Vagina (tissue), 2 donors: ENCODE results near the gene ASPDH.

Experiments used
- CTCF ChIP-seq, 3 experiments: fragments of 450-650 bp in 2 of 3; fragments of 200-600 bp in 1 of 3; sonication (generic) in 1 of 3; IDR thresholded peaks; one replicate each; pipeline ENCODE4 v1.5.1; 2017 to 2019; ENCODE audit warnings: antibody characterized with exemption in 3 of 3, mild to moderate bottlenecking in 2 of 3, moderate library complexity in 2 of 3
- POLR2A ChIP-seq, 2 donors: fragments of 450-650 bp; IDR thresholded peaks; one replicate each; pipeline ENCODE4 v1.6.1; 2017; ENCODE audit warnings: antibody characterized with exemption in 2 of 2, mild to moderate bottlenecking in 2 of 2, moderate library complexity in 2 of 2

- TF ChIP-seq POLR2A (IDR thresholded peaks at IDR 0.05) (no peak), CTCF (IDR thresholded peaks at IDR 0.05) (no peak)
Measured at GRCh38 chr19:50508843-50509190, 4.9 kb downstream of the ASPDH start.
